ENCODE data around the gene FOXJ3. TPM values are rescaled to one million over a fixed set of nuclear protein-coding genes. Genes with fewer than 3 reads are reported as not detected.

Gene FOXJ3
- total RNA-seq, 2 donors from 2014 or later, result 44.5 to 47.5 TPM

DNA sequence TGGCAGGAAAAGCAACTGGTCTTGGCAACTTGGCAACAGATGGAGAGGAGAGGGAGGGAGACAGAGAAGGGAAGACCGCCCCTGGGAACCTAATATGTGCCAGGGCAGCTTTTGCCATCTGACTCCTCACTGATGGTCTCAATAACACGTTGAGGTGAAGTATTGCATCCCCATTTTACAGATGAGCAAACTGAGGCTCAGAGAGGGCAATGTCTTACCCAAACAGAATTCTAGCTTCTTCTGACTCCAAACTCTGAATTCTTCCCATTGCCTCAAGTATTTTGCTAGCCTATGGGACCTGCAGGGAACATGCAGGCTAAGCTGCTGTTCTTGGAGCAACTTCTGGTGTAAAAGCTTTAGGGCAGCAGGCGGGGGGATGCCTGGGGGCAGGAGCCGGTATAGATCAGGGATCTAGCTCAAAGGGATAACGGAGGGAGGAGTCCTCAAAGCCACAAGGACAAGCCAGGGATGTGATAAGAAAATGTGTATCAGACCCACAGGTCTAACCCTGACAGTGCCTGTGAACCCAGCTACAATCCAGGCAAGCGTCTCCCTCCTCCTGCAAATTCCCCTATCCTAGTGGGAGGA is 163.3 kb downstream of the FOXJ3 start:
- Mint-ChIP-seq H3K36me3 (ENCODE audit: insufficient read depth in 2 of 2) (peaks cover 0 to under 1% of the 10 kb centered on the region in 2 donors), H3K27ac (no peak overlapping the region), H3K9me3 (no peaks in the 10 kb centered on the region), H3K4me1 (ENCODE audit: low read depth) (no peaks in the 10 kb centered on the region), H3K27me3 (ENCODE audit: low read depth) (no peaks in the 10 kb centered on the region), H3K4me3 (no peak overlapping the region)
- DNase-seq (no peak), ATAC-seq (replicated peaks in 1 of 2) (no peak)

DNA sequence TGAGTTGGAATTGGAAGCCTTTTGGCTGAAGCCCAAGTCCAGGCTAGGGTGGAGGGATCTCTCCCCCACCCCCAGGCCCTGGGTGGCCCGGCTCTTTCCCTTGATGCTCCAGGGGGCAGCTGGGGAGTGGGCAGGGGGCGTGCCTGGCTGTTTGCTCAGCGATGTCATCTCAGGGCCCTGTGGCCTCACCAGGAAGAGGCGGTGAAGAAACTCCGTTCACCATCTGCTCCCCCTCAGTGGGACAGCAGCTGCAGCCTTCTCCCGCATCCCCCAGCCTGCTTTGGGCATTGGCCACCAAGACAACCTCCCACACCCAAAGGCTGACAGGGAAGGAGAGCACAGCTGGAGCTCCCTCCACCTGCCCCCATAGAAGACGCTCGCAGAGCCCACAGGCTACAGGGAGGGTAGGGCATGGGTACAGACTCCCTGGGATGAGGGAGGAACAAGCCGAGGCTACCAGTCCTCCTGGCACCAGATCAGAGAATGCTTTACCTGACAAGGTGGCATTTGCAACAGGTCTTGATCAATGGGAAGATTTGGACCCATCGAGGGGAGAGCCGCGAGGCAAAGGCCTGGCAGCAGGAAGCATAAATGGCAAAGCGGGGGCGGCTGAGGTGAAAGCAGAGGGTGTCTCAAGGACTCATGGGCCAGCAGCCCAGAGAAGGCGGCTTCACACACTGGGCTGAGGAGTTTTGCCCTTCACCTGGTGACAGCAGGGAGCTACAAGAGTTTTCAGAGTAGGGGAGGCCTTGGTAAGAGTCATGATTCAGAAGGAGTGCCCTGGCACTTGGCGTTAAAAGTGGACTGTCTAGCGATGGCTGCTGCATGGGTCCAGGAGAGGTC is 164.0 kb downstream of the FOXJ3 start:
- H3K27ac Mint-ChIP-seq, result no peak overlapping the region
- DNase-seq (no peak), ATAC-seq (replicated peaks in 1 of 2) (no peak)
- no peaks in the 10 kb centered on the region for H3K27me3 Mint-ChIP-seq (ENCODE audit: low read depth)
- H3K4me1 Mint-ChIP-seq (ENCODE audit: low read depth), result no peaks in the 10 kb centered on the region
- no peak overlapping the region for H3K4me3 Mint-ChIP-seq
- H3K9me3 Mint-ChIP-seq, result no peaks in the 10 kb centered on the region
- H3K36me3 Mint-ChIP-seq (ENCODE audit: insufficient read depth in 2 of 2), result no peaks in the 10 kb centered on the region

DNA sequence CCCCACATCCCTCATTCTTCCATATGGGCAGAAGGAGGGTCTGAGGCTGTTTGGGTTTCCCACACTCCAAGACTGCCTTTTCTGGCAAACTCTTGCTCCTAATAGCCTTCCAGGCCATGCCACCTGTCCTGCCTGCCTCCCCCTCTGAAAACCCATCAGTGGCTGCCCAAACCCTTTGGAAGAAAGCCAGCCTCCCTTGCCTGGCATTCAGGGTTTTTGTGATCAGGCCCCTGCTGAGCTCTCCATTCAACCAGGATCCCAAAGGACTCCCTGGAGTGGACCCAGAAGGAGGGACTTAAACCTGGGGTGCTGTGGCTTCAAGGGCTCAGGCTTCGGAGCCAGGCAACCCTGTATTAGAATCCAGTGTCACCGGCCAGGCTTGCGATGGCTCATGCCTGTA is 166.3 kb downstream of the FOXJ3 start:
- DNase-seq, result no peak
- Mint-ChIP-seq H3K27me3 (ENCODE audit: low read depth) (no peaks in the 10 kb centered on the region), H3K4me1 (ENCODE audit: low read depth) (no peaks in the 10 kb centered on the region), H3K27ac (no peak overlapping the region), H3K4me3 (no peak overlapping the region), H3K36me3 (ENCODE audit: insufficient read depth in 2 of 2) (no peaks in the 10 kb centered on the region), H3K9me3 (no peaks in the 10 kb centered on the region)
- no peak for ATAC-seq (replicated peaks in 1 of 2)

DNA sequence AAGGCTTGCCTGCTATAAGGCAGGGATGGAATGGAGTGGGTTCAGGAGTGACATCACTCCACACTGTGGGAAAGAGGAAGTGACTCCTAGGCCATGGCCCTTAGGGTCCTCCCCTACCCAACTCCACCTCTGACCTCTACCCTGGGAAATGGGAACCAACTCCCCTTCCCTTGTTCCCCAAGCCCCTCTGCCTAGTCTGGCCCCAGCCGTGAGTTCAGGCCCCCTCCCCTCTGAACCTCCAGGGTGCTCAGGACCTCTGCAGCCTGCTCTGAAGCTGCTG is 166.7 kb downstream of the FOXJ3 start:
- H3K9me3 Mint-ChIP-seq, result no peaks in the 10 kb centered on the region
- DNase-seq, result no peak
- H3K27me3 Mint-ChIP-seq (ENCODE audit: low read depth), result no peaks in the 10 kb centered on the region
- no peaks in the 10 kb centered on the region for H3K36me3 Mint-ChIP-seq (ENCODE audit: insufficient read depth in 2 of 2)
- H3K27ac Mint-ChIP-seq, result no peak overlapping the region
- no peaks in the 10 kb centered on the region for H3K4me1 Mint-ChIP-seq (ENCODE audit: low read depth)
- ATAC-seq (replicated peaks in 1 of 2), result no peak
- no peak overlapping the region for H3K4me3 Mint-ChIP-seq

DNA sequence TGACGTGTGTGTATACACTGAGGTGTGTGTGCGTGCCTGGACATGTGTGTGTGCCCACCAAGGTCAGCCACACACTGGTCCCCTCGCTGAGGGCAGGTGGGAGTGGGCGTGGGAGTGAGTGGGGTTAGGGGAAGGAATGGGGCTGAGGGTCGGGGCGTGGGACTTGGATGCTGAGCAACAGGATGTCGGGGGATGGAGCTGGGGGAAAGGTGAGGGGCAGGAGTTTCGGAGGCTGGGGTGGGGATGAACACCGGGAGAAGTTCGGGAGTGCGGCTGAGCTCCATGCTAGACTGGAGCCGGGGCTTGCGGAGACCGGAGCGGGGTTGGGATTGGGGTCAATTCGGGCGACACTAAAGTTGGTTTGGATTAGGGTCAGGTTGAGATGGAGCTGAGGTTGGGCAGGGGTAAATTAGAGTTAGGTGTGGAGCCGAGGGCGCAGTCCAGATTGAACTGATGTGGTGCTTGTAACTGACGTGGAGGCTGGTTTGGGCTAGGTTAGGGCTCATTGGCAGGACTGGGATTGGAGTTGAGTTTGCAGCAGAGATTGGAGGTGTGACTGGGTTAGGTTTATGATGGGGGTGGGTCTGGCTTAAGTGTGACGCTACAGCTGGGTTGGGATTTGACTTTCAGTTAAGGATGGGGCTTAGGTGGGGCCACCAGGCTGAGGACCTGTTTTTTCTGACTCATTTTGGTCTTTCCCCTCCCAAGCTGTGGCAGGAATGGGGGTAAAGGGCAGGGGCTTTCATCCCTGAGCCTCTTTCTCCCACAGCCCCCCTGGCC is 167.2 kb downstream of the FOXJ3 start:
- DNase-seq, result no peak
- no peak for ATAC-seq (replicated peaks in 1 of 2)
- no peak overlapping the region for H3K4me3 Mint-ChIP-seq
- H3K9me3 Mint-ChIP-seq, result no peaks in the 10 kb centered on the region
- no peaks in the 10 kb centered on the region for H3K27me3 Mint-ChIP-seq (ENCODE audit: low read depth)
- no peak overlapping the region for H3K27ac Mint-ChIP-seq
- H3K4me1 Mint-ChIP-seq (ENCODE audit: low read depth), result no peaks in the 10 kb centered on the region
- H3K36me3 Mint-ChIP-seq (ENCODE audit: insufficient read depth in 2 of 2), result no peaks in the 10 kb centered on the region

DNA sequence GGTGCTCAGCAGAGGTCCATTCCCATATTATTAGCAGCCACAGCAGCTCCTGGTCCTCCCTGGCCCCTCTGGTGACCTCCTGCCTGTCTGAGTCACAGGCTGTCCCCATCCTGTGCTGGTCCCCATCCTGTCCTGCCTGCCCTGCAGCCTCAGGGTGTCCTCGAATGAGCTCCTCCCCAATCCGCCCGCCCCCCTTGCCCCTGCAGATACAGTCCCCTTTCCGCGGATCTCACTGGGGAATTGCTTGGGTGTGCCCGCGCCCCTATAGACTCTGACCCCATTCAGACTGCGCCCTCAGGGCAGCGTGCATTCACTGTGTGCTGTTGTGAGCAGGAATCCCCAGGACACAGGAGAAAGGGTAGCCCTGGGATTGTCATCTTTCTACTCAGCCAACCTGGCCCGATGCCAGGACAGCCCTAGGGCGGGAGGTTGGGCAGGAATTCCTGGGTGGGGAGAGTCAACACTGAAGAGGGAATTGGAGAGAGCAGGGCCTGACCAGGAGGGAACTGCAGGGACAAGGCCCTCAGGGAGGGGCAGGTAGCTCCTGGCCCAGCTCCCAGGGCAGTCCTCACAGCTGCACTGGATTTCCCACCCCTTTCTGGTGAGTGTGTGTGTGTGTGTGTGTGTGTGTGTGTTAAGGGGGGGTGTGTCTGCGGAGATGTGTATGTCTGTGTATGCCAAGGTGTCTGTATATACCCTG is 169.4 kb downstream of the FOXJ3 start:
- no peak for ATAC-seq (replicated peaks in 1 of 2)
- H3K27me3 Mint-ChIP-seq (ENCODE audit: low read depth), result peaks cover 8% of the 10 kb centered on the region
- H3K9me3 Mint-ChIP-seq, result peaks cover 3 to 5% of the 10 kb centered on the region in 2 donors
- no peak overlapping the region for H3K4me3 Mint-ChIP-seq
- no peaks in the 10 kb centered on the region for H3K4me1 Mint-ChIP-seq (ENCODE audit: low read depth)
- H3K27ac Mint-ChIP-seq, result no peak overlapping the region
- H3K36me3 Mint-ChIP-seq (ENCODE audit: insufficient read depth in 2 of 2), result peaks cover 6 to 9% of the 10 kb centered on the region in 2 donors
- no peak for DNase-seq

DNA sequence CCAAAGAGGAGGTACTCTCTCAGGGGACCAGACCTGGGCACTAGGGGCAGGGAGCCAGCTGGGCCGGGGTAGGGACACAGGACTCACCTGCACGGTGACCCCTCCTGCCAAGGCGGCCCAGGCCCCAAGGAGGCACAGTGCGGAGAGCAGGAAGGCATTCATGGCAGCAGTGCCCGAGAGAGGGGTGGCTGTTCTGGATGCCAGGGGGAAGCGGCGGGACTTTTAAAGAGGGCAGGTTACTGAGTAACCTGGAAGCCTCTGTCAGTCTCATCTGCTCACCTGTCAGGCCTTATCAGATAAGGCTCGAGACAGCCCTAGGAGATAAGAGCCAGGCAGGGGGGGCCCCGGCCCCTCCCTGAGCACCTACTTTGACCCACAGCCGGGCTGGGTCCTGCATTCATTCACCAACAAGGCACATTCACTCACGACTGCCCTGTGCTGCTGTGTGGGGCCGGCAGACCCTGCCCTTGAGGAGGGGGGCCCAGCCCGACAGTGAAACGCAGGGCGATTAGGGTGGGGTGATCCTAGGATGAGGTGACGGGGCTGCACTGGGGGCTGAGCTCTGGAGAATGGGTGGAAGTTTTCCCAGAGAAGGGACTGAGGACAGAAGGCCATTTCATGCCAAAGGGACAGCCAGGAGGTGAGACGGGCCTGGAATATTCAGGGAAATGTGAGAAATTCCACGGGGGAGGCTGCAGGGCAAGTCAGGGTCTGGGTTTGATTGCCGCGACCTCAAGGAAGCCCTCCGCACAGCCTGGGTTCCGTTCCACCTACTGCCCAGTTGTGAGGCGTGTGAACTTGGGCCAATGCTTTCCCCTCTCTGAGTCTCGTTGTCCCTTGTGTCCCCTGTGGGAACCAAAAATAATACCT is 170.2 kb downstream of the FOXJ3 start, which contains the start of gene GUCA2A:
GUCA2A (minus strand) TSS at position 195 of the 870 bp plus-strand sequence; CDS start at position 162, 33 bp downstream.
- H3K27me3 Mint-ChIP-seq (ENCODE audit: low read depth), result peaks cover 8% of the 10 kb centered on the region
- no peak within 1 kb of the TSS for H3K4me3 Mint-ChIP-seq
- ATAC-seq (replicated peaks in 1 of 2) (no peak), DNase-seq (no peak)
- peaks cover 8 to 10% of the 10 kb centered on the region in 2 donors for H3K36me3 Mint-ChIP-seq (ENCODE audit: insufficient read depth in 2 of 2)
- peaks cover 7% of the 10 kb centered on the region in 2 donors for H3K9me3 Mint-ChIP-seq
- H3K27ac Mint-ChIP-seq, result no peak within 1 kb of the TSS
- H3K4me1 Mint-ChIP-seq (ENCODE audit: low read depth), result no peaks in the 10 kb centered on the region

DNA sequence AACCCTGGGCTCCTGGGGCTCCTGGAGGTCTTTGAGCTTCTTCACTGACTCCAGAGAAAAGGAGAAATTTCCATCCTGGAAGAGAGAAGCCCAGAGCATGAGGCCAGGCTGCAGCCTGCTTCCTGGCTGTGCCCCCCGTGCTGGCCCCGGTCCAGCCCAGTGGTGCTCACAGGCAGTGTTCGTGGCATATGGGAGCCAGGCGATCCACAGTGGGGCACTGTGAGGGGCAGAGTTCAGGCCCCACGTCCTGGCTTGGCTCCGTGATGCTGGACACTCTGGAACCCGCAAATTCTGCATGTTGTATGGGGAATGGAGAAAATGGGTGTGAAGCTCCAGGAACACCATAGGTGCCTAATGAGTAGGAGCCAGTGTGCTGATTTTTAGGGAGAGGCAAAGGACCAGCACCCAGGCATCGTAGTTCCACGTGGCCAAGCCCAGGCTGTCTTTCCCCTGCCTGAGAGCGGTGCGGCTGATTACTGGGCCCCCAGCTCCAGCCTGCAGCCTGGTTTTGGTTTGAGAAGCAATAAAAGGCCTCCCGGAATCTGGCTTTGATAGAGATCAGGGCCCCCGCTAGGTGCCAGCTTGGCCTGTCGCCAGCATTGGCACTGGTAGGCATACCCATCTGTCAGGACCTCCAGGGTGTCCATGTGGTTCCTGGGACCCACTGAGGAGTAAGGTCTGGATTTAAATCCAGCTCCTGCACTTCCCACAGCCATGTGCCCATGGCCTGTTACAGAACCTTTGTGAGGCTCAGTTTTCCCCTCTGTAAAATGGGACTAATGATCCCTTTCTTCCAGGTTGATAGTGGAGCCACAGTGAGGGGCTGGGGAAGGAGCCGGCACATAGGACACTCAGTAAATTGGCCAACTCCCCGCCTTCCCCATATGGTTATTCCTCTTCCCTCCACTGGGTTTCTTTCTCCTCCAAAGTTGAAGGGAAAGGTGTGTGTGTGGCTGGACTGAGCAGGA is 171.2 kb downstream of the FOXJ3 start:
- ATAC-seq (replicated peaks in 1 of 2) (no peak), DNase-seq (no peak)
- peaks cover 8 to 10% of the 10 kb centered on the region in 2 donors for H3K36me3 Mint-ChIP-seq (ENCODE audit: insufficient read depth in 2 of 2)
- no peak overlapping the region for H3K4me3 Mint-ChIP-seq
- H3K9me3 Mint-ChIP-seq, result peaks cover 7% of the 10 kb centered on the region in 2 donors
- no peaks in the 10 kb centered on the region for H3K4me1 Mint-ChIP-seq (ENCODE audit: low read depth)
- H3K27me3 Mint-ChIP-seq (ENCODE audit: low read depth), result peaks cover 14% of the 10 kb centered on the region
- no peak overlapping the region for H3K27ac Mint-ChIP-seq

DNA sequence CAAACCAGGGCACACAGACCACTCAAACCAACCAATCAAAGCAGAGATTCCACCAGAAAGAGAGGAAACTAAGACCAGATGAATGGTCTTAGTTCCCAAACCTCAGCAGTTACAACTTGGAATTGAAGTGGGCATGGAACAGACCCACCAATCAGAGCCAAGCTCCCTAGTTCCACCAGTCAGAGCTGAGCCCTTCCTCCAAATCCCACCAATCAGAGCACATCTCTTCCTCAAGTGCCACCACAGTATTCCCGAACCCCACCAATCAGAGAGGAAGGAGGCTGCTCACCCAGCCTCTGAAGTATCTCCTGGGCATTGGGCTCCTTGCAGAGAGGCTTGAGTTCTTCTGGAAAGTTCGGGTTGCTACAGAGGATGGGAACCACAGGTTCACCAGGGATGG is 171.9 kb downstream of the FOXJ3 start:
- no peak overlapping the region for H3K27ac Mint-ChIP-seq
- DNase-seq, result no peak
- H3K36me3 Mint-ChIP-seq (ENCODE audit: insufficient read depth in 2 of 2), result peaks cover 8 to 10% of the 10 kb centered on the region in 2 donors
- peaks cover 14% of the 10 kb centered on the region for H3K27me3 Mint-ChIP-seq (ENCODE audit: low read depth)
- peaks cover 7% of the 10 kb centered on the region in 2 donors for H3K9me3 Mint-ChIP-seq
- H3K4me3 Mint-ChIP-seq, result no peak overlapping the region
- ATAC-seq (replicated peaks in 1 of 2), result no peak
- H3K4me1 Mint-ChIP-seq (ENCODE audit: low read depth), result peaks cover under 1% of the 10 kb centered on the region

DNA sequence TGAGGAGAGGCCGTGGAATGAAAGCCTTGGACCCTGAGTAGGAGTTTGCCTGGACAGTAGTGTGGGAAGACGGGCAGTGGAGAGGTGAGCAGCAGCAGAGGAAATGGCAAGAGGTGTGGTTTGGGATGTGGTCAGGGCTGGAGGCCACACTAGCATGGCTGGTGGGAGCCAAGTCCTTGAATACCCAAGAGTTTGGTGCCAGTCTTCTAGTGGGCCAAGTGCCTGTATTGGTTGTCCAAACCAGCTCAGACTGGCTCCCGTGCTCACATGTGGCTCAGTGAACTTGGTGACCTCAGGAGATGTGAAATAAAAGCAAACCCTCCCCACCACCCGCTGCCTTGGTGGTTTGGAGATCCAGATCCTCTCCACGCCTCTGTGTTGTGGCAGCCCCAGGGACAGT is 172.9 kb downstream of the FOXJ3 start:
- Mint-ChIP-seq H3K4me3 (no peak overlapping the region), H3K9me3 (peaks cover 7% of the 10 kb centered on the region in 2 donors), H3K36me3 (ENCODE audit: insufficient read depth in 2 of 2) (peaks cover 8 to 10% of the 10 kb centered on the region in 2 donors), H3K4me1 (ENCODE audit: low read depth) (peaks cover 9% of the 10 kb centered on the region), H3K27me3 (ENCODE audit: low read depth) (peaks cover 14% of the 10 kb centered on the region), H3K27ac (no peak overlapping the region)
- ATAC-seq (replicated peaks in 1 of 2), result no peak
- no peak for DNase-seq

DNA sequence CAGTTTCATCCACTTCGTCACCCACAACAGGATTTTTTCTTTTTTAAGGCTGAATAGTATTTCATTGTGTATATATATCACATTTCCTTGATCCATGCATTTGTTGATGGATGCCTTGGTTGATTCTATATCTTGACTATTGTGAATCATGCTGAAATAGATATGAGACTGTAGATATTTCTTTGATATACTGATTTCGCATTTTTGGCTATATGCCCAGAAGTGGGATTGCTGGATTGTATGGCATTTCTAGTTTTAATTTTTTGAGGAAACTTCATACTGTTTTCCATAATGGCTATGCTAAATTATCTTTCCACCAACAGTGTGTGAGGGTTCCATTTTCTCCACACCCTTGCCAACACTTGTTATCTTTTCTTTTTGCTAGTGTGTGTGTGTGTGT is 176.8 kb downstream of the FOXJ3 start:
- Mint-ChIP-seq H3K9me3 (peaks cover 7% of the 10 kb centered on the region in 2 donors), H3K4me1 (ENCODE audit: low read depth) (peaks cover 9% of the 10 kb centered on the region), H3K36me3 (ENCODE audit: insufficient read depth in 2 of 2) (peaks cover 8 to 10% of the 10 kb centered on the region in 2 donors), H3K4me3 (no peak overlapping the region), H3K27ac (no peak overlapping the region), H3K27me3 (ENCODE audit: low read depth) (peaks cover 14% of the 10 kb centered on the region)
- ATAC-seq (replicated peaks in 1 of 2) (no peak), DNase-seq (no peak)
